Ammon's horn (tissue), 1 donor: ENCODE data around the gene ZSWIM5.
"Not testable (repeated sequence)": the region's sequence is repeated elsewhere in the genome, so short reads cannot be mapped to it uniquely, and the experiment has no call there.

Source experiments
- DNase-seq: peaks from one replicate; pipeline ENCODE4 v3.0.0-alpha.2; 2016; ENCODE audit warnings: low spot score

Gene ZSWIM5

DNA sequence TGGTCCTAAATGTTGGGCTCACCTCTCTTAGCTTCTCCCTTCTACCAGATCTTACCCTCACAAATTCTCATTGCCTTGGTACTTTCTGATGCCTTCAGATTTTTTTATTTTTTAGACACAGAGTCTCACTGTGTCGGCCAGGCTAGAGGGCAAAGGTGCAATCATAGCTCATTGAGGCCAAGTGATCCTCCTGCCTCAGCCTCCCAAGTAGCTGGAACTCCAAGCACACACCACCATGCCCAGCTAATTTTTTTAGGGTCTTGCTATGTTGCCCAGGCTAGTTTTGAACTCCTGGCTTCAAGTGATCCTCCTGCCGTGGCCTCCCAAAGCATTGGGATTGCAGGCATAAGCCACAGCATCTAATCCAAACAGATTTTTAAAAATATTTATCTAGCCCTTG, 69.4 kb downstream of the ZSWIM5 start:
- DNase-seq = no peak

DNA sequence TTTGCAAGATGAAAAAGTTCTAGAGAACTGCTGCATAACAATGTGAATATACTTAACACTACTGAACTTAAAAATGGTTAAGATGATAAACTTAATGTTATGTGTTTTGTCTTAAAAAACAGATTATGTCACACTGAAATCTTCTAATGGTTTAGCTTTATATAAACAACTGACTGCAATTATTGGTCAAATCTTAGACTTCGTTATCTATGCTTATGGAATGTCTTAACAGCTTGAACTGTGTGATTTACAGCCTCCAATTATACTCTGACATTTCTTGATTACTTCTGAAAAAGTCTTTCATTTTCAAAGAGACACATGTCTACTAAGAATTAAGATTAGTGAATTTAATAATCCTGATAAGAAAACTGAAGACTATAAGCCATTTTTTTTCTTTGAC, 71.1 kb downstream of the ZSWIM5 start:
- DNase-seq = no peak

DNA sequence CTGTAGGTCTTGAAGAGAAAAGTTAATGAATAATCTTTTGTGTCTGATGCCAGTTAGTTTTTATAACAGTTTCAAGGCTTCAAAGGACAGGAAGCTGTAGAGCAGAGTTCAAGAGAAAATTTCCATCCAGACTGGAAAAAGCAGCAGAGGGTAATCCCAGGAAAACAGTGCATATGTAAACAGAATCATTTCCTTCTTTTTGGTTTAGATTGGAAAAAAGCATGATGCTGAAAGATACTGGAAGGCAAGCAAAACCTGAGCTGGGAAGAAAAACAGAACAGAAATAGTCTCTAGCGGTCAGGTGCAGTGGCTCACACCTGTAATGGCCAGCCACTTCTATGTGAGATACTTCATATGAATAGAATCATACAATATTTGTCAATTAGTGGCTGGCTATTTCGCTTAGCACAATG, 71.9 kb downstream of the ZSWIM5 start:
- DNase-seq = no peak

DNA sequence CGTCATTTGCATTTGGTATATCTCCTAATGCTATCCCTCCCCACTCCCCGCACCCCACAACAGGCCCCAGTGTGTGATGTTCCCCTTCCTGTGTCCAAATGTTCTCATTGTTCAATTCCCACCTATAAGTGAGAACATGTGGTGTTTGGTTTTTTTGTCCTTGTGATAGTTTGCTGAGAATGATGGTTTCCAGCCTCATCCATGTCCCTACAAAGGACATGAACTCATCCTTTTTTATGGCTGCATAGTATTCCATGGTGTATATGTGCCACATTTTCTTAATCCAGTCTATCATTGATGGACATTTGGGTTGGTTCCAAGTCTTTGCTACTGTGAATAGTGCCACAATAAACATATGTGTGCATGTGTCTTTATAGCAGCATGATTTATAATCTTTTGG, 73.7 kb downstream of the ZSWIM5 start:
- DNase-seq = not testable (repeated sequence)

DNA sequence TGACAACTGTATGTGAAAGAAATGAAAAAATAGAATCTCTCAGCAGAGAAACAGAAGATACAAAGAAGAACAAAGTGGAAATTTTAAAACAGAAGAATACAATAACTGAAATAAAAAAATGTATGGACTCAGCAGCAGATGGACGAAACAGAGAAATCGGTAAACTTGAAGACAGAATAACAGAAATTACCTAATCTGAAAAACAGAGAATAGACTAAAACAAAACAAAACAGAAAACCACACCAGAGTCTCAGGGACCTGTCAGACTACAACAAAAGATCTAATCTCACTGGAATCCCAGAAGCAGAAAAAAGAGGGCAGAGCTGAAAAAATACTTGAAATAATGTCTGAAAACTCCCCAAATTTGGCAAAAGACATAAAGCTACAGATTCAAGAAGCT, 83.0 kb downstream of the ZSWIM5 start:
- DNase-seq = no peak

DNA sequence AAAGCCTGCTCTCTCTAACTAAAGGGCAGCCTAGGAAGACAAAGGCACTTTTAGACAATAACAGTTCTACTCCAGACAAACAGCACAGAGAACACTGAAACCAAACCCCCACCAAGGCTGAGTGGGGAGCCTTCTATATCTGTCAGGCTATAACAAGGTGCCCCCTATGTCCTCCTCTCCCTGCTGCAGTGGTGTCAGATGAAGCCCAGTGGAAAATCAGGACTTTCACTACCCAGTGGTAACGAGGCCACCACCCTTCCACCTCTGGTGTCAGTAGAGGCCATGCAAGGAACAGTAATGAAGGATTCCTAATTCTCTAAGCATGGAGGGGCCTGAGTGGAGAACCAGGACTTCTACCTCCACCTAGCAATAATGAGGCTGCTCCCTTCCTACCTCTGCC, 83.7 kb downstream of the ZSWIM5 start:
- DNase-seq = no peak

DNA sequence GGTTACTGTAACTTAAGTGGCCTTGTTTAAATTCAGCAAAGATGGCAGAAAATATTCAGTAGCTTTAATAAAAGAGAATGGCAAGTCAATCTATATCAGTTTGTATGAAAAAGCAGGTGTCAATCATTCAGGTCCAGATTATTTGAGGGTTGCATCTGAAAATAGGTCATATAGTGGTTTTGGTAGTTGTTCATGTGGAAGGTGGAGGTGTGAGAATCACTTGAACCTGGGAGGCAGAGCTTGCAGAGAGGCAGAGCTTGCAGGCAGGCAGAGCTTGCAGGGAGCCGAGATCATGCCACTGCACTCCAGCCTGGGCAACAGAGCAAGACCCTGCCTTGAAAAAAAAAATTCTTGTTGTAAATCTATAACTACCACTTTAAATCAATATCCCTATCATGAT, 88.6 kb downstream of the ZSWIM5 start:
- no peak for DNase-seq

DNA sequence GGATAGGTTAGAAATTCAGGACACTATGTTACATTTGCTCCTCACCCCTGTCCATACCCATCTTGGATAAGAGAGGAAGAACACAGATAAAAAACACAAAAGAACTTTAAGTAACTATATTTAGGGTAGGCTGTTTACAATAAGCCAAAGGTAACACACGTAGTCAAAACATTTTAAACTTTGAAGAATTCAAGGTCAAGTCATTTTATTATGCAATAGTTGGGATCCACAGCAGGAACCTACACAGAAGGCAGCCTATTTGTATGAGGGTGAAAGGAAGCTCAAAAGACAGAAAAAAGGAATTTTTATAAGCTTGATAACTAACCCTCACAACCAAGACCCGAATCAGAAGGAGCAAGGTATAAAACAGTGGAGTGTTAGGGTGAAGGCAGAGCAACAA, 89.6 kb downstream of the ZSWIM5 start:
- DNase-seq = no peak

DNA sequence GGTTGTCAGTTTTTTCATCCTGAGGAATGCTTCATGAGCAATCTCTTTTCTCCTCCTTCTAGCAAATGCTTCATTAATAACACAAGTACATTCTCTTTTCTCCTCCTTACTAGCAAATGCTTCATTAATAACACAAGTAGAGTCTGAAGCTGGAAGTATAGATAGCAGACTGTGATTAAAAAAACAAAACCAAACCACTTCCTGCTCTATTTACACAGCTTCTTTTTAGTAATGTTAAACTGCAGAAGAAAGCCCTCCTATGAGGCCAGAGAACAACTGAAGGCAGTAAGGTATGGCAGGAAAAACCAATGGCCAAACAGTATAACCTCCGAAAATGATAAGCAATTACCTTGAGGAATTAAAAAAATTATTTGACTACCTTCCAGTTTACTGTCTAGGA, 90.1 kb downstream of the ZSWIM5 start:
- no peak for DNase-seq

DNA sequence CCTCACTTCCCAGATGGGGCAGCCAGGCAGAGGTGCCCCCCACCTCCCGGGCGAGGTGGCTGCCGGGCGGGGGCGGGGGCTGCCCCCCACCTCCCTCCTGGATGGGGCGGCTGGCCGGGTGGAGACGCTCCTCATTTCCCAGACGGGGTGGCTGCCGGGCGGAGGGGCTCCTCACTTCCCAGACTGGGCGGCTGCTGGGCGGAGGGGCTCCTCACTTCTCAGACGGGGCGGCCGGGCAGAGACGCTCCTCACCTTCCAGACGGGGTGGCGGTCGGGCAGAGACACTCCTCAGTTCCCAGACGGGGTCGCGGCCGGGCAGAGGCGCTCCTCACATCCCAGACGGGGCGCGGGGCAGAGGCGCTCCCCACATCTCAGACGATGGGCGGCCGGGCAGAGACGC, 91.2 kb downstream of the ZSWIM5 start:
- DNase-seq = not testable (repeated sequence)

DNA sequence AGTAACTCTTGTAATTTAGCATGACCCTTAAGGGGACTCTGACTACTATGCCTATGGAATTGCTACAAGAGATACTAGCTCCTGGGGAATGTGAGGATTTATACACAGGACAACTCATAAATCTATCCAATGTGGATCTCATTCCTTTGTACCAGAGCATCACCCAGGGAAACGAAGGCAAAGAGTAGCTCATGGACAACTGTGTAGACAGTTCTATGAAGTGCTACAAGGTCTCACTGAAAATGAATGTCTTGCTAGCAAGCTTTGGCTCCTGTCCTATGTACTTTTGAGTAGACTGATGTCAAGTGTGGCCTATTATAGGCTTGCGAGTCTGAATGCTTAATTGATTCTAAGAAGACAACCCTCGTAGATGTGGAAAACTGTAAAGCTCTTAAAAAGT, 93.7 kb downstream of the ZSWIM5 start:
- DNase-seq = no peak

DNA sequence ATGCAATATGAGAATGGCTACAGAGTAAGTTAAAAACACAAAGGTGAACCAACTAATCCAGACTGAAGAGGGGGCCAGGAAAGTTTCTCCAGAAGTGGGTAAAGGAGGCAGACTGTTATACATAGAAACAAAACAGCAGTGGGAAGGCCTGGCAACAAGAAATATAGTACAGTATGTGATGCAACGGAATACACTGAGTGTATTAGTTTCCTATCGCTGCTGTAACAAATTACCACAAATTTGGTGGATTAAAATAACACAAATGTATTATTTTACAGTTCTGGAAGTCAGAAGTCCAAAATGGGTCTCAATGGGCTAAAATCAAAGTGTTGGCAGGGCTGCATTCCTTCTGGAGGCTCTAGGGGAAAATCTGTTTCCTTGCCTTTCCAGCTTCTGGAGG, 95.2 kb downstream of the ZSWIM5 start:
- no peak for DNase-seq

DNA sequence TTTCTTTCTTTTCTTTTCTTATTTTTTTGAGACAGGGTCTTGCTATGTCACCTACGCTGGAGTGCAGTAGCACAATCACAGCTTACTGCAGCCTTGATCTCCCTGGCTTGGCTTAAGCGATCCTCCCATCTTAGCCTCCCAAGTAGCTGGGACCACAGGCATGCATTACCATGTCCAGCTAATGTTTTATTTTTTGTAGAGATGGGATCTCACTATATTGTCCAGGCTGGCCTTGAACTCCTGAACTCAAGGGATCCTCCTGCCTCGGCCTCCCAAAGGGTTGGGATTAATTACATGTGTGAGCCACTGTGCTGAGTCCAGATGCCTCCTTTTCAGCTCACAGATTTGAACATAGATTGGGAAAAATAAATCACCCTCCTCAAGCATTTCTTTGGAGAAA, 98.6 kb downstream of the ZSWIM5 start:
- no peak for DNase-seq

DNA sequence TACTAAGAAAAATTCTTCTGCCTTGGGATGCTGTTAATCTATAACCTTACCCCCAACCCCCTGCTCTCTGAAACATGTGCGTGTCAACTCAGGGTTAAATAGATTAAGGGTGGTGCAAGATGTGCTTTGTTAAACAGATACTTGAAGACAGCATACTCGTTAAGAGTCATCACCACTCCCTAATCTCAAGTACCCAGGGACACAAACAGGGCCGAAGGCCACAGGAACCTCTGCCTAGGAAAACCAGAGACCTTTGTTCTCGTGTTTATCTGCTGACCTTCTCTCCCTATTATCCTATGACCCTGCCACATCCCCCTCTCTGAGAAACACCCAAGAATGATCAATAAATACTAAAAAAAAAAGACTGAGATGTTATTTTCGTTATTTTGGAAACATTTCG, 99.5 kb downstream of the ZSWIM5 start:
- DNase-seq = not testable (repeated sequence)

DNA sequence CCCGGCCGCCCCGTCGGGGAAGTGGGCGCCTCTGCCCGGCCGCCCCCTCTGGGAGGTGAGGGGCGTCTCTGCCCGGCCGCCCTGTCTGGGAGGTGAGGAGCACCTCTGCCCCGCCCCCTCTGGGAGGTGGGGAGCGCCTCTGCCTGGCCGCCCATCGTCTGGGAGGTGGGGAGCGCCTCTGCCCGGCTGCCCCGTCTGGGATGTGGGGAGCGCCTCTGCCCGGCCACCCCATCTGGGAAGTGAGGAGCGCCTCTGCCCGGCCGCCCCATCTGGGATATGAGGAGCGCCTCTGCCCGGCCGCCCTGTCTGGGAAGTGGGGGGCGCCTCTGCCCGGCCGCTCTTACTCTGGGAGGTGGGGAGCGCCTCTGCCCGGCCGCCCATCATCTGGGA, 100.3 kb downstream of the ZSWIM5 start:
- DNase-seq = not testable (repeated sequence)

DNA sequence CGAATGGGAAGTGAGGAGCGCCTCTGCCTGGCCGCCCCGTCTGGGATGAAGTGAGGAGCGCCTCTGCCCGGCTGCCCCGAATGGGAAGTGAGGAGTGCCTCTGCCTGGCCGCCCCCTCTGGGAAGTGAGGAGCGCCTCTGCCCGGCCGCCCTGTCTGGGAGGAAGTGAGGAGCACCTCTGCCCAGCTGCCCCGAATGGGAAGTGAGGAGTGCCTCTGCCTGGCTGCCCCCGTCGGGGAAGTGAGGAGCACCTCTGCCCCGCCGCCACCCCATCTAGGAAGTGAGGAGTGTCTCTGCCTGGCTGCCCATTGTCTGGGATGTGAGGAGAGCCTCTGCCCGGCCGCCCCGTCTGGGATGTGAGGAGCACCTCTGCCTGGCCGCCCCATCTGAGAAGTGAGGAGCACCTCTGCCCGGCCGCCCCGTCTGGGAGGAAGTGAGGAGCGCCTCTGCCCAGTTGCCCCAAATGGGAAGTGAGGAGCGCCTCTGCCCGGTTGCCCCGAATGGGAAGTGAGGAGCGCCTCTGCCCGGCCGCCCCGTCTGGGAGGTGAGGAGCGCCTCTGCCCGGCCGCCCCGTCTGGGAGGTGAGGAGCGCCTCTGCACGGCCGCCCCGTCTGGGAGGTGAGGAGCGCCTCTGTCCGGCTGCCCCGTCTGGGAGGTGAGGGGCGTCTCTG, 100.8 kb downstream of the ZSWIM5 start:
- DNase-seq = not testable (repeated sequence)

DNA sequence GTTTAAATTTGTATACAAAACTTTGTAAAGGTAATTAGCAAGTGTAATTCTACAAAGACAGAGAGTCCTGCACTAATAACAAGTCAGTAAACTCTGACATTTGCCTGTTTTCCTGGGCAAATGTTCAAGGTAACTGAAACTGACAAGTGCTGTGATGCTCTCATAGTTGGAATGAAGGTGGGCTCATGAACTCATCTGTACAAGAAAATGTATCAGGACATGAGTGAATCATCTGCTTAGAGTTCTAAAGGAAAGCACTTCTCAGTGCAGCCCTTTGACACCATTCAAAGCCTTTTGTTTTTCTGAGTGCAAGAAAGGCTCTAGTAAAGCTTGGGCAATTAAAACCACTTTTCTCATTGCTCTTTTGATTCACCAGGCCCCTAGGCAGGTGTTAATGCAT, 102.9 kb downstream of the ZSWIM5 start:
- no peak for DNase-seq

DNA sequence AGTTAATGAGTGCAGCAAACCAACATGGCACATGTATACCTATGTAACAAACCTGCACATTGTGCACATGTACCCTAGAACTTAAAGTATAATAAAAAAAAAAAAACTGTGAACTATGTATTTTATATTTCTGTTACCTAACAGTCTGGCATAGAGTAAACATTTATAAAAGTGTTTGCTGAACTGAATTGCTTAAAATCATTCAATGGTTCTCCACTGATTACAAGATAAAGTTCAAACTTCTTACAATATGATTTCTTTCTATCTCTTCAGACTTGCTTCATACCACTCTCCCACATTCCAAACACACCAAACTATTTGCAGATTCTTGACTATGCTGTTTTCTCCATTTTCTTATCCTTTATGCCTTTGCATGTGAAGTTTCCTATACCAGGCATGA, 104.5 kb downstream of the ZSWIM5 start:
- no peak for DNase-seq

DNA sequence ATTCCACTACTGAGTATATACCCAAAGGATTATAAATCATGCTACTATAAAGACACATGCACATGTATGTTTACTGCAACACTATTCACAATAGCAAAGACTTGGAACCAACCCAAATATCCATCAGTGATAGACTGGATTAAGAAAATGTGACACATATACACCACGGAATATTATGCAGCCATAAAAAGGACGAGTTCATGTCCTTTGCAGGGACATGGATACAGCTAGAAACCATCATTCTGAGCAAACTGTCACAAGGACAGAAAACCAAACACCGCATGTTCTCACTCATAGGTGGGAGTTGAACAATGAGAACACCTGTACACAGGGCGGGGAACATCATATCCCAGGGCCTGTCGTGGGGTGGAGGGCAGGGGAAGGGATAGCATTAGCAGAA, 104.9 kb downstream of the ZSWIM5 start:
- DNase-seq = not testable (repeated sequence)

DNA sequence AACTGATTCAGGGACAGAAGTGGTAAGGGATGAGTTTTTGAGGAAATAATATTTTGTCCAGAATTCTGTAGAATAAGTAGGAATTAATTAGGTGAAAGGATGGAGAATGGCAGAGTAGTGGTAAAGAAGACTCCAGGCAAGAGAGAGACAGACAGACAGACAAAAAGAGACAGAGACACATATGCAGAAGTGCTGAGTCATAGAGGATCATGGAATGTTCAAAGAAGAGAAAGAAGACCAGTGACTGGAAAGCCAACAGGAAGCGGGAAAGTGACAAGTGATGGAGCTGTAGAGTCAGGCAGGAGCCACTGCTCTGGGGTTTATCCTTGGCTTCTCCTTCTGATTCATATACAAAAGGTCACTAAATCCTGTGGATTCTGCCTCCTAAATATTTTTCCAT, 108.5 kb downstream of the ZSWIM5 start:
- no peak for DNase-seq

DNA sequence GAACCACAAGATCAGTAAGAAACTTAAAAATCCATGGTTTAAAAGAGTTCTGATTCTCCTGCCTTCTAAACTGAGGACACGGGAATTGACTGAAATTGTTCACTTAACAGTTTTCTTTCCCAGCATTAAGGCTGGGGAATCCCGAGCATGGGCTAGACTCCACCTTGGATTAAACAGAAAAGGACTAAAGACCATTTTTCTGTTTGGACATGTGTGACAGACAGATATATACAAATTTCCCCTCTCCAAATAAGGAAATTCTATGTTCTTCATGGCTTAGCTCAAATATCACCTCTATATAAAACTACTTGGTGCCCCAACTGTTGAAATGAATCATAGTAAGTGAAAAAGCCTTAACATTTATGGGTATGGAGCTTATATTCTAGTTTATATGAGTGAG, 109.3 kb downstream of the ZSWIM5 start:
- no peak for DNase-seq

DNA sequence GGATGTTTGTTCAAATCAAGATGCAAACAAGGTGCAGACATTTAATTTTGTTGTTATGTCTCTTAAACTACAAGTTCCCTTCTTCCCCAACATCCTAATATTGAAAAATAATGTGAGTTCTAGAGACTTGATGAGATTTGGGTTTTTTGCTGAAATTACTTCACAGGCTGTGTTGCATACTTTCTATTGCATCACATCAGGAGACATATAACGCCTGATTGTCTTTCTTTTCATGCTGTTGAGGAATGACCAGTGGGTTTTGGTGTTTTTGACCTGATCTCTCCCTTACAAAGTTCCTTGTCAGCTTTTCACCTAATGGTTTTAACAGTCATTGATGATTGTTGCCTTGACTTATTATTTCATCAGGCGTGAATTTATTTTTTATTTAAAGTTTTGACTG, 111.0 kb downstream of the ZSWIM5 start:
- no peak for DNase-seq

DNA sequence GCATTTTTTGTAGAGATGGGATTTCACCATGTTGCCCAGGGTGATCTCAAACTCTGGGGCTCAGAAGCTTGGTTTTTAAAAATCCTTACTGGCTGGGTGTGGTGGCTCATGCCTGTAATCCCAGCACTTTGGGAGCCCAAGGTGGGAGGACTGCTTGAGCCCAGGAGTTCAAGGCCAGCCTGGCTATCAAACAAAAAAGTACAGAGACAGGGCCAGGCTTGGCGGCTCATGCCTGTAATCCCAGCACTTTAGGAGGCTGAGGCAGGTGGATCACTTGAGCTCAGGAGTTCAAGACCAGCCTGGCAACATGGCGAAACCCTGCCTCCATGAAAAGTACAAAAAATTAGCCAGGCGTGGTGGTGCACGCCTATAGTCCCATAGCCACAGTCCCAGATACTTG, 112.0 kb downstream of the ZSWIM5 start:
- DNase-seq = not testable (repeated sequence)

DNA sequence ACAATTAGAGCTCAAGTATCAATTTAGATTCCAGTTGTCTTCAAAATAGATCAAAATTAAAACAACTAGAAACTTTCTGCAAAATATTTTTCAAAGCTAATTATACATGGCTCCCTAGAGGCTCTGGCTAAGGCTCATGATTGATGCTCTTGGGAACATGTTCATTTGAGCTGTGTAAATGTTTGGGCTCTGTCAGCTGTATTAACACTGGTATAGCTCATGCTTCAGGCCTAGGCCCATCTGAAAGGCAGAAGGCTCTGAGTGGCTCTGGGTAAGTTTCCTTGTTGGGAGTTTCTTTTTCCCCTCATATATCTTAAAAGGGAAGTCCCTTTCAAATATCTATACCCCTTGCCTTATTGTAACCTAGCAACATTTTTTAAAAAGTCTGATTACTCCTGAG, 113.1 kb downstream of the ZSWIM5 start:
- DNase-seq = no peak

DNA sequence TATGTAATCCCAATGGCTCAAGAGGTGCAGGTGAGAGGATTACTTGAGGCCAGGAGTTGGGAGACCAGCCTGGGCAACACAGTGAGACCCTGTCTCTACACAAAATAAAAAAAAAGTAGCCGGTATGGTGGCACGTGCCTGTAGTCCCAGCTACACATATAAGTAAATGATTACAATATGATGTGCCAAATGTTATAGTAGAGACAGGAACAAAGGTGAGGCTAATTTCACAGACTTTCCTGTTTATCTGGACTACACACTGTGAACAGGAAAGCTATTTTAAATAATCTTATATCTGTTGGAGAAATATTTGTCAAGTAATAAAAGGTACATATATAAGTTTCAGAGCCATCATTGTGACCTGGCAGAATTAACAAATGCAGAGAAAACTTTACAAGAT, 116.7 kb downstream of the ZSWIM5 start:
- no peak for DNase-seq
